Measurements from ENCODE around the gene PFKM. TPM values are rescaled to one million over a fixed set of nuclear protein-coding genes. Genes with fewer than 3 reads are reported as not detected.

The PFKM gene
- total and polyA plus RNA-seq, 9 of the 15 experiments (the other 6 are each of a cell fraction or from before 2014, with no cell fraction given): 16.5 to 39.9 (median 31.7) TPM

DNA sequence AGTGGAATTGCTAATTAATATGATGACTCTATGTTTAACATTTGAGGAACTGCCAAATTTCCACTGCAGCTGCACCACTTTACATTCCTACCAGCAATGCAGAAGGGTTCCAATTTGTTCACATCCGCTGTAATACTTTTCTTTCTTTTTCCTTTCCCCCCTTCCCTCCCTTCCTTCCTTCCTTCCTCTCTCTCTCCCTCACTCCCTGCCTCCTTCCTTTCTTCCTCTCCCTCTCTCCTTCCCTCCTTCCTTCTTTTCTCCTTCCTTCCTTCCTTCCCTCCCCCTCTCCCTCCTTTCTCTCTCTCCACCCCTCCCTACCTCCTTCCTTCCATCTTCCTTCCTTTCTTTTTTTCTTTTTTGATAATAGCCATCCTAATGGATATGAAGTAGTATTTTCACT is 3.2 kb upstream of the PFKM start (continued):
- TF ChIP-seq, protein P1, sequence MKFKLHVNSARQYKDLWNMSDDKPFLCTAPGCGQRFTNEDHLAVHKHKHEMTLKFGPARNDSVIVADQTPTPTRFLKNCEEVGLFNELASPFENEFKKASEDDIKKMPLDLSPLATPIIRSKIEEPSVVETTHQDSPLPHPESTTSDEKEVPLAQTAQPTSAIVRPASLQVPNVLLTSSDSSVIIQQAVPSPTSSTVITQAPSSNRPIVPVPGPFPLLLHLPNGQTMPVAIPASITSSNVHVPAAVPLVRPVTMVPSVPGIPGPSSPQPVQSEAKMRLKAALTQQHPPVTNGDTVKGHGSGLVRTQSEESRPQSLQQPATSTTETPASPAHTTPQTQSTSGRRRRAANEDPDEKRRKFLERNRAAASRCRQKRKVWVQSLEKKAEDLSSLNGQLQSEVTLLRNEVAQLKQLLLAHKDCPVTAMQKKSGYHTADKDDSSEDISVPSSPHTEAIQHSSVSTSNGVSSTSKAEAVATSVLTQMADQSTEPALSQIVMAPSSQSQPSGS (CRISPR knock-in tag; IDR thresholded peaks at IDR 0.05): no peak
- TF ChIP-seq ZNF408 (CRISPR knock-in tag; IDR thresholded peaks at IDR 0.05; ENCODE audit: low read depth) (no peak), ARHGAP35 (IDR thresholded peaks at IDR 0.05; ENCODE audit: partially characterized antibody) (no peak), ATF4 (CRISPR knock-in tag; IDR thresholded peaks at IDR 0.05) (no peak), ARNT (IDR thresholded peaks at IDR 0.05) (no peak), ELF1 (tag; IDR thresholded peaks at IDR 0.05) (no peak), ZNF76 (CRISPR knock-in tag; IDR thresholded peaks at IDR 0.05; ENCODE audit: borderline replicate concordance) (no peak), ZBTB9 (CRISPR knock-in tag; IDR thresholded peaks at IDR 0.05) (no peak), ZNF75A (CRISPR knock-in tag; IDR thresholded peaks at IDR 0.05) (no peak), ZNF695 (CRISPR knock-in tag; IDR thresholded peaks at IDR 0.05) (no peak), MEF2D (tag; conservative IDR thresholded peaks at IDR 0.05; ENCODE audit: low read depth) (no peak)
- TF ChIP-seq, protein P2, sequence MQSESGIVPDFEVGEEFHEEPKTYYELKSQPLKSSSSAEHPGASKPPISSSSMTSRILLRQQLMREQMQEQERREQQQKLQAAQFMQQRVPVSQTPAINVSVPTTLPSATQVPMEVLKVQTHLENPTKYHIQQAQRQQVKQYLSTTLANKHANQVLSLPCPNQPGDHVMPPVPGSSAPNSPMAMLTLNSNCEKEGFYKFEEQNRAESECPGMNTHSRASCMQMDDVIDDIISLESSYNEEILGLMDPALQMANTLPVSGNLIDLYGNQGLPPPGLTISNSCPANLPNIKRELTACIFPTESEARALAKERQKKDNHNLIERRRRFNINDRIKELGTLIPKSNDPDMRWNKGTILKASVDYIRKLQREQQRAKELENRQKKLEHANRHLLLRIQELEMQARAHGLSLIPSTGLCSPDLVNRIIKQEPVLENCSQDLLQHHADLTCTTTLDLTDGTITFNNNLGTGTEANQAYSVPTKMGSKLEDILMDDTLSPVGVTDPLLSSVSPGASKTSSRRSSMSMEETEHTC (IDR thresholded peaks at IDR 0.05): no peak
- TF ChIP-seq, protein P3, sequence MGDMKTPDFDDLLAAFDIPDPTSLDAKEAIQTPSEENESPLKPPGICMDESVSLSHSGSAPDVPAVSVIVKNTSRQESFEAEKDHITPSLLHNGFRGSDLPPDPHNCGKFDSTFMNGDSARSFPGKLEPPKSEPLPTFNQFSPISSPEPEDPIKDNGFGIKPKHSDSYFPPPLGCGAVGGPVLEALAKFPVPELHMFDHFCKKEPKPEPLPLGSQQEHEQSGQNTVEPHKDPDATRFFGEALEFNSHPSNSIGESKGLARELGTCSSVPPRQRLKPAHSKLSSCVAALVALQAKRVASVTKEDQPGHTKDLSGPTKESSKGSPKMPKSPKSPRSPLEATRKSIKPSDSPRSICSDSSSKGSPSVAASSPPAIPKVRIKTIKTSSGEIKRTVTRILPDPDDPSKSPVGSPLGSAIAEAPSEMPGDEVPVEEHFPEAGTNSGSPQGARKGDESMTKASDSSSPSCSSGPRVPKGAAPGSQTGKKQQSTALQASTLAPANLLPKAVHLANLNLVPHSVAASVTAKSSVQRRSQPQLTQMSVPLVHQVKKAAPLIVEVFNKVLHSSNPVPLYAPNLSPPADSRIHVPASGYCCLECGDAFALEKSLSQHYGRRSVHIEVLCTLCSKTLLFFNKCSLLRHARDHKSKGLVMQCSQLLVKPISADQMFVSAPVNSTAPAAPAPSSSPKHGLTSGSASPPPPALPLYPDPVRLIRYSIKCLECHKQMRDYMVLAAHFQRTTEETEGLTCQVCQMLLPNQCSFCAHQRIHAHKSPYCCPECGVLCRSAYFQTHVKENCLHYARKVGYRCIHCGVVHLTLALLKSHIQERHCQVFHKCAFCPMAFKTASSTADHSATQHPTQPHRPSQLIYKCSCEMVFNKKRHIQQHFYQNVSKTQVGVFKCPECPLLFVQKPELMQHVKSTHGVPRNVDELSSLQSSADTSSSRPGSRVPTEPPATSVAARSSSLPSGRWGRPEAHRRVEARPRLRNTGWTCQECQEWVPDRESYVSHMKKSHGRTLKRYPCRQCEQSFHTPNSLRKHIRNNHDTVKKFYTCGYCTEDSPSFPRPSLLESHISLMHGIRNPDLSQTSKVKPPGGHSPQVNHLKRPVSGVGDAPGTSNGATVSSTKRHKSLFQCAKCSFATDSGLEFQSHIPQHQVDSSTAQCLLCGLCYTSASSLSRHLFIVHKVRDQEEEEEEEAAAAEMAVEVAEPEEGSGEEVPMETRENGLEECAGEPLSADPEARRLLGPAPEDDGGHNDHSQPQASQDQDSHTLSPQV (IDR thresholded peaks at IDR 0.05): no peak
